IMR-90 (cell line): ENCODE measurements around the gene FAM53C.

Source experiments
- CTCF ChIP-seq: conservative IDR thresholded peaks from 2 replicates; pipeline ENCODE4 v1.5.1; 2012; ENCODE audit warnings: mild to moderate bottlenecking, low read depth, low read length, improper control_type of control experiment
- POLR2A ChIP-seq: IDR thresholded peaks from 2 replicates; pipeline ENCODE4 v1.6.1; 2012; ENCODE audit warnings: mild to moderate bottlenecking, low read depth, low read length
- RAD21 ChIP-seq: IDR thresholded peaks from 2 replicates; pipeline ENCODE4 v1.6.1; 2012; ENCODE audit warnings: low read length, improper control_type of control experiment

GRCh38 chr5:138386290-138386689 is 48.2 kb downstream of the FAM53C start:
- TF ChIP-seq CTCF (no peak), RAD21 (no peak), POLR2A (no peak)
